A549 (cell line): ENCODE results near the gene OR51A4.

Source experiments
- CEBPB ChIP-seq, 2 experiments: fragments of >200 bp in 1 of 2; sonication (Bioruptor Twin) in 1 of 2; formaldehyde crosslinking in 1 of 2; IDR thresholded peaks; 2 replicates each; pipeline ENCODE4 v1.6.1; 2012 to 2016
- CHD2 ChIP-seq: fragments of 150-350 bp; IDR thresholded peaks from 2 replicates; pipeline ENCODE4 v1.6.1; 2014; ENCODE audit warnings: low read length; ENCODE audit not compliant: partially characterized antibody
- CTCF ChIP-seq: fragments of >200 bp; sonication (Bioruptor Twin); formaldehyde crosslinking; IDR thresholded peaks from 3 replicates; pipeline ENCODE4 v1.5.1; 2016
- EP300 ChIP-seq, 2 experiments: fragments of >200 bp; sonication (Bioruptor Twin); formaldehyde crosslinking; IDR thresholded peaks; 2 replicates in 1 of 2; 3 replicates in 1 of 2; pipeline ENCODE4 v1.6.1; 2016 to 2017
- JUNB ChIP-seq: fragments of >200 bp; sonication (Bioruptor Twin); formaldehyde crosslinking; IDR thresholded peaks from 2 replicates; pipeline ENCODE4 v1.6.1; 2016
- MYC ChIP-seq: IDR thresholded peaks from 2 replicates; pipeline ENCODE4 v1.6.1; 2012; ENCODE audit warnings: mild to moderate bottlenecking, inconsistent platforms, low read length, improper control_type of control experiment, borderline replicate concordance
- RAD21 ChIP-seq, 2 experiments: fragments of >200 bp in 1 of 2; sonication (Bioruptor Twin) in 1 of 2; formaldehyde crosslinking in 1 of 2; IDR thresholded peaks in 1 of 2; conservative IDR thresholded peaks in 1 of 2; 2 replicates in 1 of 2; 3 replicates in 1 of 2; pipeline ENCODE4 v1.6.1; 2012 to 2018; ENCODE audit warnings: inconsistent platforms in 1 of 2
- RFX5 ChIP-seq: fragments of 450-650 bp; IDR thresholded peaks from 2 replicates; pipeline ENCODE4 v1.7.1; 2014; ENCODE audit warnings: antibody characterized with exemption, mild to moderate bottlenecking, moderate library complexity
- TP53 ChIP-seq: fragments of 250-450 bp; sonication (Bioruptor Pico); IDR thresholded peaks from 2 replicates; pipeline ENCODE4 v1.5.0; 2021; ENCODE audit warnings: mild to moderate bottlenecking, moderate library complexity
- TF ChIP-seq, protein P1 (sequence below): fragments of 200-600 bp; sonication (generic); IDR thresholded peaks from 2 replicates; pipeline ENCODE4 v1.6.1; 2016; ENCODE audit warnings: antibody characterized with exemption, mild to moderate bottlenecking, moderate library complexity
- TF ChIP-seq, protein P2 (sequence below): fragments of 150-350 bp; IDR thresholded peaks from 2 replicates; pipeline ENCODE4 v1.6.1; 2014; ENCODE audit warnings: low read depth, mild to moderate bottlenecking, low read length
- TF ChIP-seq, protein P3 (sequence below): fragments of 450-650 bp; IDR thresholded peaks from 2 replicates; pipeline ENCODE4 v1.6.1; 2014; ENCODE audit warnings: antibody characterized with exemption
- TF ChIP-seq, protein P4 (sequence below): fragments of 250-450 bp; sonication (Bioruptor Pico); IDR thresholded peaks from 2 replicates; pipeline ENCODE4 v1.5.0; 2021; ENCODE audit warnings: mild to moderate bottlenecking, moderate library complexity, borderline replicate concordance

DNA sequence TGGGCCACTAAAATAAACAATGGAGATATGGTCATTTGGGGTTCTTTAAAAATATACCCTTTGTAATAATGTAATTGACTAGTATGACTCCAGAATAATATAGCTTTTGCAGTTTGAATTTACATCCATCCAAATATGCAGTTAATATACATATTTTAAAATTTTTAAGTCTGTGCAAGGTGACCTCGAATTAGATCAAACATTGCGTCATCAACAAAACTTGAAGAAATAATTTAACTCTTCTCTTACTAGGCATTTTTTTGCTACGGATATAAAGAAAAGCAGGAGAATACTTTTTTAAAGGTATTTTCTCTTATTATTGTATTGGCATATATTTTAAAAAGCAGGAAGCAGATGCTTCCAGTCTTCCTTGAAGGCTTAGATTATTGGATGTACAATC is 10.7 kb downstream of the OR51A4 start:
- TF ChIP-seq CHD2 (no peak), MYC (no peak), CTCF (no peak), JUNB (no peak), TP53 (no peak), RAD21 (conservative IDR thresholded peaks at IDR 0.05 in 1 of 2, IDR thresholded peaks at IDR 0.05 in 1 of 2) (no peak), EP300 (IDR thresholded peaks at IDR 0.05) (no peak), CEBPB (IDR thresholded peaks at IDR 0.05) (no peak), RFX5 (no peak)
- TF ChIP-seq, protein P1, sequence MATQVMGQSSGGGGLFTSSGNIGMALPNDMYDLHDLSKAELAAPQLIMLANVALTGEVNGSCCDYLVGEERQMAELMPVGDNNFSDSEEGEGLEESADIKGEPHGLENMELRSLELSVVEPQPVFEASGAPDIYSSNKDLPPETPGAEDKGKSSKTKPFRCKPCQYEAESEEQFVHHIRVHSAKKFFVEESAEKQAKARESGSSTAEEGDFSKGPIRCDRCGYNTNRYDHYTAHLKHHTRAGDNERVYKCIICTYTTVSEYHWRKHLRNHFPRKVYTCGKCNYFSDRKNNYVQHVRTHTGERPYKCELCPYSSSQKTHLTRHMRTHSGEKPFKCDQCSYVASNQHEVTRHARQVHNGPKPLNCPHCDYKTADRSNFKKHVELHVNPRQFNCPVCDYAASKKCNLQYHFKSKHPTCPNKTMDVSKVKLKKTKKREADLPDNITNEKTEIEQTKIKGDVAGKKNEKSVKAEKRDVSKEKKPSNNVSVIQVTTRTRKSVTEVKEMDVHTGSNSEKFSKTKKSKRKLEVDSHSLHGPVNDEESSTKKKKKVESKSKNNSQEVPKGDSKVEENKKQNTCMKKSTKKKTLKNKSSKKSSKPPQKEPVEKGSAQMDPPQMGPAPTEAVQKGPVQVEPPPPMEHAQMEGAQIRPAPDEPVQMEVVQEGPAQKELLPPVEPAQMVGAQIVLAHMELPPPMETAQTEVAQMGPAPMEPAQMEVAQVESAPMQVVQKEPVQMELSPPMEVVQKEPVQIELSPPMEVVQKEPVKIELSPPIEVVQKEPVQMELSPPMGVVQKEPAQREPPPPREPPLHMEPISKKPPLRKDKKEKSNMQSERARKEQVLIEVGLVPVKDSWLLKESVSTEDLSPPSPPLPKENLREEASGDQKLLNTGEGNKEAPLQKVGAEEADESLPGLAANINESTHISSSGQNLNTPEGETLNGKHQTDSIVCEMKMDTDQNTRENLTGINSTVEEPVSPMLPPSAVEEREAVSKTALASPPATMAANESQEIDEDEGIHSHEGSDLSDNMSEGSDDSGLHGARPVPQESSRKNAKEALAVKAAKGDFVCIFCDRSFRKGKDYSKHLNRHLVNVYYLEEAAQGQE: no peak
- TF ChIP-seq, protein P2, sequence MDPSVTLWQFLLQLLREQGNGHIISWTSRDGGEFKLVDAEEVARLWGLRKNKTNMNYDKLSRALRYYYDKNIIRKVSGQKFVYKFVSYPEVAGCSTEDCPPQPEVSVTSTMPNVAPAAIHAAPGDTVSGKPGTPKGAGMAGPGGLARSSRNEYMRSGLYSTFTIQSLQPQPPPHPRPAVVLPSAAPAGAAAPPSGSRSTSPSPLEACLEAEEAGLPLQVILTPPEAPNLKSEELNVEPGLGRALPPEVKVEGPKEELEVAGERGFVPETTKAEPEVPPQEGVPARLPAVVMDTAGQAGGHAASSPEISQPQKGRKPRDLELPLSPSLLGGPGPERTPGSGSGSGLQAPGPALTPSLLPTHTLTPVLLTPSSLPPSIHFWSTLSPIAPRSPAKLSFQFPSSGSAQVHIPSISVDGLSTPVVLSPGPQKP: no peak
- TF ChIP-seq, protein P3, sequence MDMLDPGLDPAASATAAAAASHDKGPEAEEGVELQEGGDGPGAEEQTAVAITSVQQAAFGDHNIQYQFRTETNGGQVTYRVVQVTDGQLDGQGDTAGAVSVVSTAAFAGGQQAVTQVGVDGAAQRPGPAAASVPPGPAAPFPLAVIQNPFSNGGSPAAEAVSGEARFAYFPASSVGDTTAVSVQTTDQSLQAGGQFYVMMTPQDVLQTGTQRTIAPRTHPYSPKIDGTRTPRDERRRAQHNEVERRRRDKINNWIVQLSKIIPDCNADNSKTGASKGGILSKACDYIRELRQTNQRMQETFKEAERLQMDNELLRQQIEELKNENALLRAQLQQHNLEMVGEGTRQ: no peak
- TF ChIP-seq, protein P4, sequence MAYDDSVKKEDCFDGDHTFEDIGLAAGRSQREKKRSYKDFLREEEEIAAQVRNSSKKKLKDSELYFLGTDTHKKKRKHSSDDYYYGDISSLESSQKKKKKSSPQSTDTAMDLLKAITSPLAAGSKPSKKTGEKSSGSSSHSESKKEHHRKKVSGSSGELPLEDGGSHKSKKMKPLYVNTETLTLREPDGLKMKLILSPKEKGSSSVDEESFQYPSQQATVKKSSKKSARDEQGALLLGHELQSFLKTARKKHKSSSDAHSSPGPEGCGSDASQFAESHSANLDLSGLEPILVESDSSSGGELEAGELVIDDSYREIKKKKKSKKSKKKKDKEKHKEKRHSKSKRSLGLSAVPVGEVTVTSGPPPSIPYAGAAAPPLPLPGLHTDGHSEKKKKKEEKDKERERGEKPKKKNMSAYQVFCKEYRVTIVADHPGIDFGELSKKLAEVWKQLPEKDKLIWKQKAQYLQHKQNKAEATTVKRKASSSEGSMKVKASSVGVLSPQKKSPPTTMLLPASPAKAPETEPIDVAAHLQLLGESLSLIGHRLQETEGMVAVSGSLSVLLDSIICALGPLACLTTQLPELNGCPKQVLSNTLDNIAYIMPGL (CRISPR knock-in tag): no peak
